Right atrium auricular region (tissue), 2 donors: ENCODE data around the gene MAPK6. TPM values are rescaled to one million over a fixed set of nuclear protein-coding genes. Genes with fewer than 3 reads are reported as not detected.

ENCODE experiments used
- DNase-seq: peaks from one replicate; pipeline ENCODE4 v3.0.0-alpha.2; 2019; ENCODE audit warnings: low spot score
- H3K27ac ChIP-seq, 2 donors: fragments of 200-600 bp; sonication (generic); 1 replicate in 1 of 2; 2 replicates in 1 of 2; pipeline ENCODE4 v1.5.1; 2016 to 2019
- H3K27me3 ChIP-seq, 2 donors: fragments of 200-600 bp; sonication (generic); one replicate each; pipeline versions ENCODE4 v1.5.1 to v1.6.0; 2017 to 2019
- H3K36me3 ChIP-seq: fragments of 200-600 bp; sonication (generic); one replicate; pipeline ENCODE4 v1.5.1; 2016
- H3K4me1 ChIP-seq, 2 donors: fragments of 200-600 bp; sonication (generic); one replicate each; pipeline versions ENCODE4 v1.5.1 to v1.6.0; 2017 to 2019
- H3K4me3 ChIP-seq, 2 donors: fragments of 200-600 bp; sonication (generic); 1 replicate in 1 of 2; 2 replicates in 1 of 2; pipeline ENCODE4 v1.5.1; 2017 to 2019; ENCODE audit warnings: mild to moderate bottlenecking in 1 of 2, moderate library complexity in 1 of 2
- H3K9me3 ChIP-seq, 2 donors: fragments of 200-600 bp; sonication (generic); one replicate each; pipeline ENCODE4 v1.5.1; 2019
- total RNA-seq, 2 donors: library from RNA; depleted of rRNA; stranded (reverse); fragments of >200 nt; gene quantifications; one replicate each; pipeline ENCODE4 v1.1.0, GENCODE V29; 2016
- TF ChIP-seq, protein P1 (sequence below), 2 donors: fragments of 200-600 bp; sonication (generic); IDR thresholded peaks; one replicate each; pipeline ENCODE4 v1.5.1; 2019; ENCODE audit warnings: antibody characterized with exemption in 2 of 2

The MAPK6 gene
- total RNA-seq, 2 donors from 2014 or later, result 11.6 to 13.4 TPM

- Histone ChIP-seq H3K4me1 (peaks cover 0 to 10% of the 10 kb centered on the region in 2 donors), H3K27ac (no peak overlapping the region)
- DNase-seq, result no peak
Measured at GRCh38 chr15:52030010-52030409, 11.0 kb downstream of the MAPK6 start.

GRCh38 chr15:52031556-52031955 lies 12.5 kb downstream of the MAPK6 start:
- peaks cover 4% of the 10 kb centered on the region for H3K36me3 ChIP-seq
- H3K27ac ChIP-seq, result no peak overlapping the region
- H3K4me1 ChIP-seq, result peaks cover 0 to 10% of the 10 kb centered on the region in 2 donors
- TF ChIP-seq, protein P1, sequence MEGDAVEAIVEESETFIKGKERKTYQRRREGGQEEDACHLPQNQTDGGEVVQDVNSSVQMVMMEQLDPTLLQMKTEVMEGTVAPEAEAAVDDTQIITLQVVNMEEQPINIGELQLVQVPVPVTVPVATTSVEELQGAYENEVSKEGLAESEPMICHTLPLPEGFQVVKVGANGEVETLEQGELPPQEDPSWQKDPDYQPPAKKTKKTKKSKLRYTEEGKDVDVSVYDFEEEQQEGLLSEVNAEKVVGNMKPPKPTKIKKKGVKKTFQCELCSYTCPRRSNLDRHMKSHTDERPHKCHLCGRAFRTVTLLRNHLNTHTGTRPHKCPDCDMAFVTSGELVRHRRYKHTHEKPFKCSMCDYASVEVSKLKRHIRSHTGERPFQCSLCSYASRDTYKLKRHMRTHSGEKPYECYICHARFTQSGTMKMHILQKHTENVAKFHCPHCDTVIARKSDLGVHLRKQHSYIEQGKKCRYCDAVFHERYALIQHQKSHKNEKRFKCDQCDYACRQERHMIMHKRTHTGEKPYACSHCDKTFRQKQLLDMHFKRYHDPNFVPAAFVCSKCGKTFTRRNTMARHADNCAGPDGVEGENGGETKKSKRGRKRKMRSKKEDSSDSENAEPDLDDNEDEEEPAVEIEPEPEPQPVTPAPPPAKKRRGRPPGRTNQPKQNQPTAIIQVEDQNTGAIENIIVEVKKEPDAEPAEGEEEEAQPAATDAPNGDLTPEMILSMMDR (IDR thresholded peaks at IDR 0.05), result no peak
- H3K9me3 ChIP-seq, result peaks cover 0 to 9% of the 10 kb centered on the region in 2 donors
- no peak for DNase-seq
- H3K27me3 ChIP-seq, result no peaks in the 10 kb centered on the region
- H3K4me3 ChIP-seq, result no peak overlapping the region

More at GRCh38 chr15:52030010-52030409, 11.0 kb downstream of the MAPK6 start:
- no peaks in the 10 kb centered on the region for H3K27me3 ChIP-seq
- H3K4me3 ChIP-seq, result no peak overlapping the region
- H3K36me3 ChIP-seq, result peaks cover 4% of the 10 kb centered on the region
- TF ChIP-seq, protein P1 (IDR thresholded peaks at IDR 0.05), result no peak
- peaks cover 0 to 9% of the 10 kb centered on the region in 2 donors for H3K9me3 ChIP-seq

GRCh38 chr15:52037889-52038505 lies 19.0 kb downstream of the MAPK6 start:
- H3K4me1 ChIP-seq, result peaks cover 0 to 43% of the 10 kb centered on the region in 2 donors
- H3K36me3 ChIP-seq, result no peaks in the 10 kb centered on the region
- H3K9me3 ChIP-seq, result peaks cover 0 to 9% of the 10 kb centered on the region in 2 donors
- no peak overlapping the region for H3K4me3 ChIP-seq
- TF ChIP-seq, protein P1 (IDR thresholded peaks at IDR 0.05), result no peak
- DNase-seq, result no peak
- no peak overlapping the region for H3K27ac ChIP-seq
- H3K27me3 ChIP-seq, result no peaks in the 10 kb centered on the region

DNA sequence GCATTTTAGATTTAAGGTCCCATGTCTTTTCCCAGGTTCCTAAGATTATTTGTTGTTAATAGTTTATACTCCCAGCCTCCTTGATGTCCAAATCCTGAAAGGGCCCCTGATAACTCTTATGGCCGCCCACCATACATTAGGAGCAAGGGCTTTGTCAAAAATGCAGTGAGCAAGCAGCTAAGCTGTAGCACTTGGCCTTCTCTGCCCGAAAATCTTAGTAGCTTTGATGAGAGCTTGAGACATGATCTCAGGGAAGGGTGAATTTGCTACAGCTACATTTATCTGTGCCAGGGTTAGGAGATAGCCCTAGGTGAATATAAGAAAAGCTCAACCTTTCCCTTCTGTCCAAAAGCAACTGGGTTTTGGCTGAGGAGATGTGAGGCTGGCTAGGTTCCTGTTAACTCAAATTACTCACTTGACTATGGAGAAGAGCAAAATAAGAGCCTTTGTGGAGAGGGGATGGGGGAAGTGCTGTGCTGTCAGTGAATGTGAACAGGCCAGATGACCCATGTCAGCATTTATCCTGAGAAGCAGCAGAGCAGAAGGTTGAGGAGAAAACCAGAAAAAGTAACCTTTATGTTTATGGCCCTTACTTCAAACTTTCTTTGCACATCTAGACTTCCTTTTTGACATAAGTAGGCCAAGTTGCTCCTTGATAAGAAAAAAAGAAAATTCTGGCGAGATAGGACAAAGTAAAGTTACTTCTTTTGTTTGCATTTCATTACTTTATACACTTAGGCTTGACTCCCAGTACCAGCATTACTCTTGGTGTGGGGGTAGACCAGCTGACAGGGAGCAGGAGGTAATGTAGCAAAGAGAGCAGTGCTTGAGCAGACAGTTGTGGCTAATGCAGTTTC lies 21.1 kb downstream of the MAPK6 start:
- H3K4me1 ChIP-seq, result peaks cover 0 to 47% of the 10 kb centered on the region in 2 donors
- no peaks in the 10 kb centered on the region for H3K9me3 ChIP-seq
- no peak for DNase-seq

DNA sequence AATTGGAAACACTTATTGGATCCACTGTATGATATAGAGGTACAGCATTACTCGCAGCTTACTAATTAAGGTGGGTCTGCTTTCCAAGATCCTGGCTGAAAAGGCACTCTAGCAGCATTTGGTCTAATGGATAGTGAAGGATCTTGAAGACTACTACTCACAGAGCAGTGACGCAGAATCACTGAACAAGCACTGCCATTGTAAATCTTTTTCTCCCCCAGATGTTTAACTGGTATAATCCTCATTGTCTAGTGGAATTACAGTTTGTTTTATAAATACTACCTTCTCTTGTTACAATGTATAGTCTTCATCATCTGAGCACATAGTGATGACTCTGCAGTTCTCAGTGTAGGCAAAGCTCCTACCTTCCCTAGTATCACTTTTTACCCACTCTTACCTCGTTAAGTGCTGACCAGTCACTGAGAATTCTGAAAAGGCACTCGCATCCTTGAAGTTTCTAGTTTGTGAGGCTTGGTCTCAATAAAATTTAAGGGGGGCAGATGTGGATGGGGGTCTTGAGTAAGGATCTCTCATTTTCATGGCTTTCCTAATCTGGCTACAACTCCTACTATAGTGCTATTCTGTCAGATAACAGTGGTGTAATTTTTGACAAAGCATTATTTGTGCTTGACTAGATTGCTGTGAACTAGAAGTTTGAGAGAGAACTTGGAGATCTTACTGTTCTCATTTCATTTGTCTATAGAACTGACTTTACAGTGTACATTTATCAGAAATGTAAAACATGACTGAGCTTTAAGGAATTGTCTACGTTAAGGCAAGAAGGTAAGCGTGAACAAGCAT lies 23.2 kb downstream of the MAPK6 start:
- Histone ChIP-seq H3K27ac (no peak overlapping the region), H3K9me3 (no peaks in the 10 kb centered on the region), H3K36me3 (no peaks in the 10 kb centered on the region), H3K4me1 (peaks cover 0 to 57% of the 10 kb centered on the region in 2 donors), H3K4me3 (no peak overlapping the region), H3K27me3 (no peaks in the 10 kb centered on the region)
- no peak for DNase-seq
- TF ChIP-seq, protein P1 (IDR thresholded peaks at IDR 0.05), result no peak

More for the DNA sequence above, 21.1 kb downstream of the MAPK6 start:
- Histone ChIP-seq H3K27me3 (no peaks in the 10 kb centered on the region), H3K36me3 (no peaks in the 10 kb centered on the region), H3K27ac (no peak overlapping the region), H3K4me3 (no peak overlapping the region)
- TF ChIP-seq, protein P1 (IDR thresholded peaks at IDR 0.05), result no peak
